Stimulated activated CD4-positive, alpha-beta T cell treated with anti-CD3 and anti-CD28 coated beads, Interleukin-4, amount 100 ng/mL, for 1 hour (primary cell): ENCODE measurements around the gene GYS1.

Source experiments
- DNase-seq: peaks from one replicate; pipeline ENCODE4 v3.0.0-alpha.2; 2020

The GYS1 gene

DNA sequence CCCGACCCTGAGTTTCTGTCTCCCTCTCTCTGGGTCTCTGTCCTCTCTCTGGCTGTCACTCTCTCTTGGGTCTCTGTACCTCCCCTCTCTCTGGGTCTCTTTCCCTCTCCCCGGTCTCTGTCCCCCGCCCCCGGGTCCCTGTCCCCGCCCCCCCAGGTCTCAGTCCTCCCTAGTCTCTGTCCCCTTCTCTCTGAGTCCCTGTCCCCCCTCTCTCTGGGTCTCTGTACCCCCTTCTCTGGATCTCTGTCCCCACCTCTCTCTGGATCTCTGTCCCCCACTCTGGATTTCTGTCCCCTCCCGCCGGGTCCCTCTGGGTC is 30.3 kb downstream of the GYS1 start:
- DNase-seq, result no peak

DNA sequence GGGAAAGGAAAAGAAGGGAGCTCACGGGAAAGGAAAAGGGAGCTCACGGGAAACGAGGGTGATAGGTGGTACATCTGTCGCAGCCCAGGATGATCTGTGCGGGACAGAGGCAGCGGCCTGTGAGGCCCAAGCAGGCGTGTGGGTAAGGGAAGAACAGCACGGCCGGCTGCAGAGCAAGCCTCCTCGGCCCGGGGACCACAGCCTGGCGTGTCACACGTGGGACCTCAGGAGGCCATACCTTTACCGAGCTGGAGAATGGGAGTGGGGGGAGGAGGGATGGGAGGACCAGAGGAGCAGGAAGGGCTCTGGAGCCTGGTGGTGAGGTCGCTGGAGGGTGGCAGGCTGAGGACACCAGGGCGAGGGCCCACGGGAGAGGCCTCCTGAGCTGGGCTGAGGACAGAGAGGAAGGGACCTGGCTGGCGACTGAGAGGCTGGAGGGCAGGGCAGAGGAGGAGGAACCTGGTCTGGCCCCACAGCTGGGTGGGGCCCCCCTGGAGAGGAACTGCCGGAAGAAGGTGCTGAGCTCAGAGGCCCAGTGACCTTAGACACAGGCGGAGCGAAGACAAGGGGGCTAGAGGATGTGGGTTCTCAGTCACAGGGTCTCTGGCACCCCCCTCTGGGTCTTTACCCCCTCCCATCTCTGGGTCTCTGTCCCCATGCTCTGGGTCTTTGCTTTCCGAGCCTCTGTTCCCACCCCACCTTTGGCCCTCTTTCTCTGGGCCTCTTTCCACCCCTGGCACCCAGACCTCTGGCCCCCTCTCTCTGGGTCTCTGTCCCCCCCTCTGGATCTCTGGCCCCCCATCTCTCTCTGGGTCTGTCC is 30.9 kb downstream of the GYS1 start:
- DNase-seq, result peak; percentile 23

DNA sequence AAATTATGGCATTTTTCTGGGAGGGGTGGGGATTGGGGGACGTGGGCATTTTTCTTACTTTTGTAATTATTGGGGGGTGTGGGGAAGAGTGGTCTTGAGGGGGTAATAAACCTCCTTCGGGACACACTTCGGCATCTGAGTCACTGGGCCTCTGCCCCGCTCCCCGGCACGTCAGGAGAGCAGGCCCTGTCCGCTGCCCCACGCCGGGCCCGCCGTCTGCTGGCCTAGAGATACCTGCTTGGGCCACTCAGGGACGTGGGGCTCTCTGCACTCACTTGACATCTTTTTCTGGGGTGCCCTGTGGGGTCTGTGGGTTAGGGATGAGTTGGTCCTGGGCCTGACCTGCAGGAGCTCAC is 31.5 kb downstream of the GYS1 start:
- DNase-seq, result no peak

DNA sequence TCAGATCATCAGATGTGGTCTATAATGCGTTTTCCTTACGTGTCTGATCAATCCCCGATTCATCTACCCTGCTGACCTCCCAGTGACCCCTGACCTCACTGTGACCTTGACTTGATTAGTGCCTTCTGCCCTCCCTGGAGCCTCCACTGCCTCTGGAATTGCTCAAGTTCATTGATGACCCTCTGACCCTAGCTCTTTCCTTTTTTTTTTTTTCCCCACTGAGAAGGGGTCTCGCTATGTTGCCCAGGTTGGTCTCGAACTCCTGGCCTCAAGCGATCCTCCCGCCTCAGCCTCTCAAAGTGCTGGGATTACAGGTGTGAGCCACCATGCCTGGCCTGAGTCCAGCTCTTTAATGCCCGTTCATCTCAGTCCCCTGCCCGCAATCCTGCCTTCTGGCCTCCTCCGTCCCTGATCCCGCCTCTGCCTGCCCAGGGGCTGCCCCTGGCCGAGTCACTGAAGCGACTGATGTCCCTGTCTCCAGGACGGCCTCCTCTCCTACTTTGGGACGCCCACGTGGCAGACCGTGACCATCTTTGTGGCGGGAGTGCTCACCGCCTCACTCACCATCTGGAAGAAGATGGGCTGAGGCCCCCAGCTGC is 32.0 kb downstream of the GYS1 start:
- DNase-seq, result no peak

DNA sequence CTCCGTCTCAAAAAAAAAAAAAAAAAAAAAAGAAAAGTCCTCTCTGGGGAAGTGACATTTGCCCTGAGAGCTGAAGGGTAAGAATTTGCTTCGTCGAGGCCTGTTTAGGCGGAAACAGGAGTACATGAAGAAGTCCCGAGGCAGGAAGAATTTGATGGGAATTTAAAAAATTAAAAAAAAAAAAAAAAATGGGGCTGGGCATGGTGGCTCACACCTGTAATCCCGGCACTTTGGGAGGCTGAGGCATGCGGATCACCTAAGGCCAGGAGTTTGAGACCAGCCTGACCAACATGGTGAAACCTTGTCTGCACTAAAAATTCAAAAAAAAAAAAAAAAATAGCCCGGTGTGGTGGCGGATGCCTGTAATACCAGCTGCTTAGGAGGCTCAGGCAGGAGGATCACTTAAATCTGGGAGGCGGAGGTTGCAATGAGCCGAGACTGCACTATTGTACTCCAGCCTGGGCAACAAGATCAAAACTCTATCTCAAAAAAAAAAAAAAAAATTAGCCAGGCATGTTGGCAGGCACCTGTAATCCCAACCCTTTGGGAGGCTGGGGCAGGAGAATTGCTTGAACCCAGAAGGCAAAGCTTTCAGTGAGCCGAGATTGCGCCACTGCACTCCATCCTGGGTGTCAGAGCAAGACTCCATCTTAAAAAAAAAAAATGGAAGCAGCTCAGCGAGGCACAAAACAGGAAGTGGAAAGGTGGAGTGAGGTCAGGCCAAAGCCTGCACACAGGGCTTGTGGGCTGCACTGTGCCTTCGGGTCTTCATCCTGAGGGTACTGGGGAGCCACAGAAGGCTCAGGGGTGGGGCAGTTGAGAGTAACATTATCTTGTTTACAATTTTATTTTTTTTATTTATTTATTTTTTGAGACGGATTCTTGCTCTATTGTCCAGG is 33.5 kb downstream of the GYS1 start:
- no peak for DNase-seq

DNA sequence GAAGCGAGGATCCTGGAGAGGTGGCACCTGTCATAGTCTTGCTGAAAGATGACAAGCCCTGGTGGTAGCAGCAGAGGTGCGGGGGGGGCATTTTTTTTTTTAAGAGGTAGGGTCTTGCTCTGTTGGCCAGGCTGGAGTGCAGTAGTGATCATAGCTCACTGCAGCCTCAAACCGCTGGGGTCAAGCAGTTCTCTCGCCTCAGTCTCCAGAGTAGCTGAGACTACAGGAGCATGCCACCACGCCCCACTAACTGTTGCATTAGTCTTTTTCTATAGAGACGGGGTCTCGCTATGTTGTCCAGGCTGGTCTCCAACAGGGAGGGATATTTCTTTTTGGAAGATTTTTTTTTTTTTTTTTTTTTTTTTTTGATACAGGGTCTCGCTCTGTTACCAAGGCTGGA is 35.1 kb downstream of the GYS1 start:
- no peak for DNase-seq

DNA sequence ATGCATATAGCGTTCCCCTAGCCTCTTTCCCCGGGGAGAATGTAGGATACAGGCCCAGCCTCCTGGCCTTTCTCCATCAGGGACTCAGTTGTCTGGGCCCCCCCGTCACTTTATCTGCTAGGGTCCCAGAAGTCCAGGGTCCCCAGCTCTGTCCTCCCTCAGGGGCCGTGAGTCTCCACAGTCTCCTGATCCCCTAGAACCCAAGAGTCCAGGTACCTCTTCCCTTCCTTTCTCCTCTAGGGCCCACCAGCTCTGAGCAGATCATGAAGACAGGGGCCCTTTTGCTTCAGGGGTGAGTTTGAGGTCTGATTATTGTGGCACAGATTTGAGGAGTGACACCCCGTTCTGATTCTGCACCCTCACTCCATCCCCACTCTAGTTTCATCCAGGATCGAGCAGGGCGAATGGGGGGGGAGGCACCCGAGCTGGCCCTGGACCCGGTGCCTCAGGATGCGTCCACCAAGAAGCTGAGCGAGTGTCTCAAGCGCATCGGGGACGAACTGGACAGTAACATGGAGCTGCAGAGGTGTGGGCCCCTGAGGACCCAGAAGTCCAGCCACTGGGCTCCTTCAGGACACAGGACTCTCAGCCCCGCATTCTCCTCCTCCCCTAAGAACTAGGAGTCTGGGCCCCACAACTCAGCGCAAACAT is 37.7 kb downstream of the GYS1 start:
- no peak for DNase-seq

DNA sequence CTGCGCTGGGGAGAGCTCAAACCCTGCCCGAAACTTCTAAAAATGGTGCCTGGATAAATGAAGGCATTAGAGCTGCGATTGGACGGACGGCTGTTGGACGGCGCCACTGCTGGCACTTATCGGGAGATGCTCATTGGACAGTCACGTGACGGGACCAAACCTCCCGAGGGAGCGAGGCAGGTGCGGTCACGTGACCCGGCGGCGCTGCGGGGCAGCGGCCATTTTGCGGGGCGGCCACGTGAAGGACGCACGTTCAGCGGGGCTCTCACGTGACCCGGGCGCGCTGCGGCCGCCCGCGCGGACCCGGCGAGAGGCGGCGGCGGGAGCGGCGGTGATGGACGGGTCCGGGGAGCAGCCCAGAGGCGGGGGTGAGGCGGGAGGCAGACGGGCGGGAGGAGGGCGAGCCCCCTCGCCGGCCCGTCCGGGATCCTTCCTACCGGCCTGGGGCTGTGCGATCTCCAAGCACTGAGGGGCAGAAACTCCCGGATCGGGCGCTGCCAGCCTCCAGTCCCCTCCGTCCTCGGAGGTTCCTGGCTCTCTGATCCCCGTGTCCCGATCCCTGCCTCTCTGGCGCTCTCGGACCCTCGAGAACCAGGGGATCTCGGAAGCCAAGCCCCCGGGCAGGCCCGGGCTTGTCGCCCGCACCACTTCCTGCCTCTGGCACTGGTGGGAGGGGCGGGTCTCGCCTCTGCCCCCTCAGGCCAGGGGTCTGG is 38.4 kb downstream of the GYS1 start, which contains the start of gene BAX:
TSS of gene BAX (plus strand) at position 281 of the 713 bp plus-strand sequence. CDS start at position 335, 54 bp downstream.
- DNase-seq, result peak; percentile 95

DNA sequence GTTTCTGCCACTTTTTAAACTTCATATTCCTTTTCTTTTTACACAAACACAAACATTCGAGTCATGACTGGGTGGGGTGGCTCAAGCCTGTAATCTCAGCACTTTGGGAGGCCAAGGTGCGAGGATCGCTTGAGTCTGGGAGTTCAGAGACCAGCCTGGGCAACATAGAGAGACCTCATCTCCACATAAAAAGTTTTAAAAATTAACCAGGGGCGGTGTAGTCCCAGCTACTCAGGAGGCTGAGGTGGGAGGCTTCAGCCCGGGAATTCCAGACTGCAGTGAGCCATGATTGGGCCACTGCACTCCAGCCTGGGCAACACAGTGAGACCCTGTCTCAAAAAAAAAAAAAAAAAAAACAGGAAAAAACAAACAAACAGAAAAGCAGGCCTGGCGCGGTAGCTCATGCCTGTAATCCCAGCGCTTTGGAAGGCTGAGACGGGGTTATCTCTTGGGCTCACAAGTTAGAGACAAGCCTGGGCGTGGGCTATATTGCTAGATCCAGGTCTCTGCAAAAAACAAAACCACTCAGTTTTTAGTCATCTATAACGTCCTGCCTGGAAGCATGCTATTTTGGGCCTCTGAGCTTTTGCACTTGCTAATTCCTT is 39.0 kb downstream of the GYS1 start:
- DNase-seq, result no peak

DNA sequence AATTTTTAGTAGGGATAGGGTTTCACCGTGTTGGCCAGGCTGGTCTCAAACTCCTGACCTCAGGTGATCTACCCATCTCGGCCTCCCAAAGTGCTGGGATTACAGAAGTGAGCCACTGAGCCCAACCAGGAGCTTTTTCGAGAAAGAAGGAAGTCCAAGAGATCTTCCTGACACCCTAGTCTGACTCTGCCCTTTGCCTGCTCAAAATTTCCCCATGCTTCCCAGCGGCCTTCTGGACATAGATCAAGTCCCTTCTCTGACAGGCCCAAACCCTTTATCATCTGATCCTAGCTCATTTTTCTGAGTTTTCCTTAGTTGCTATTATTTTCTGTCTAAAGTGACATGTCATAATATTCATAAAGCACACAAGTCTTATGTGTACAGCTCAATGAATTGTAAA is 40.0 kb downstream of the GYS1 start:
- DNase-seq, result no peak

DNA sequence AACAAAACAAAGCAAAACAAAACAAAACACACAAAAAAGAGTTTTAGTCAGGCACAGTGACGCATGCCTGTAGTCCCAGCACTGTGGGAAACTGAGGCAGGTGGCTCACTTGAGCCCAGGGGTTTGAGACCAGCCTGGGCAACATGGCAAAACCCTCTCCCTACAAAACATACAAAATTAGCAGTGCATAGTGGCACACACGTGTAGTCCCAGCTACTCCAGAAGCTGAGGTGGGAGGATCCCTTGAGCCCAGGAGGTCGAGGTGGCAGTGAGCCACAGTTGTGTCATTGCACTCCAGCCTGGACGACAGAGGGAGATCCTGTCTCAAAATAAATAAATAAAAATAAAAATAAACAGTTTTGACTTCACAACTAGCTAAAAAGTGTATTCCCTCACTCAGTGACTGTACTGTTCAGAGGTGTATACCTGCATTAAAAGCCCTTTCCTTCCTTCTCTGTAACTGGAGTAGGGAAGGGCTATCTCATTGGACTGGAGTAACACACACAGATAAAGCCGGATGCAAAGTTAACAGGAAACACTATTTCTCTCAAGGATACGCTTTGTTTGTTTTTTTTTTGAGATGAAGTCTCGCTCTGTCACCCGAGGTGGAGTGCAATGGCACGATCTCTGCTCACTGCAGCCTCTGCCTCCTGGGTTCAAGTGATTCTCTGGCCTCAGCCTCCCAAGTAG is 42.1 kb downstream of the GYS1 start:
- DNase-seq, result no peak

DNA sequence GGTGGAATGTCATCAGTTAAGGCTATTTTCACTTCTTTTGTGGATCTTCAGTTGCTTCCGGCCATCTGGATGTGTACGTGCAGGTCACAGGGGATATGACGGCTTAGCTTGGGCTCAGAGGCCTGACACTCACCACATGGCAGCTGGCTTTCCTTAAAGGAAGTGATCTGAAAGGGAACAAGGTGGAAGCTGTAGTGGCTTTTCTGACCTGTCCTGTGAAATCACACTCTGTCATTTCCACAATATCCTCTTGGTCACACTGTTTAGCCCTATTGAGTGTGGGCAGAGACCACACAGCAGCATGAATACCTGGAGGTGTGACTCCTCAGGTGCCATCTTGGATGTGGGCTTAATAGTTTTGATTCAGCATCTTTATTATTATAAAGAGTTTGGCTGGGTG is 43.0 kb downstream of the GYS1 start:
- DNase-seq, result no peak

DNA sequence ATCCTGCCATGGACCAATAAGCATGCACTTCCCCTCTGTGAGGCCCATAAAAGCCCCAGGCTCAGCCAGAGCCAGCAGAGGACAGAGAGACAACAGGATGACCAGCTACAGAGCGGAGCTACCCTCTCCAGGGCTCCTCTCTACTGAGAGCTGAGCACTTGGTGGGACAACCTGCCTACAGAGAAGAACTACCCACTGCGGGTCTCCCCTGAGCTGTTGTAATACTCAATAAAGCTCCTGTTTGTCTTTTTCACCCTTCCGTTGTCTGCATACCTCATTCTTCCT is 45.9 kb downstream of the GYS1 start:
- DNase-seq, result no peak

DNA sequence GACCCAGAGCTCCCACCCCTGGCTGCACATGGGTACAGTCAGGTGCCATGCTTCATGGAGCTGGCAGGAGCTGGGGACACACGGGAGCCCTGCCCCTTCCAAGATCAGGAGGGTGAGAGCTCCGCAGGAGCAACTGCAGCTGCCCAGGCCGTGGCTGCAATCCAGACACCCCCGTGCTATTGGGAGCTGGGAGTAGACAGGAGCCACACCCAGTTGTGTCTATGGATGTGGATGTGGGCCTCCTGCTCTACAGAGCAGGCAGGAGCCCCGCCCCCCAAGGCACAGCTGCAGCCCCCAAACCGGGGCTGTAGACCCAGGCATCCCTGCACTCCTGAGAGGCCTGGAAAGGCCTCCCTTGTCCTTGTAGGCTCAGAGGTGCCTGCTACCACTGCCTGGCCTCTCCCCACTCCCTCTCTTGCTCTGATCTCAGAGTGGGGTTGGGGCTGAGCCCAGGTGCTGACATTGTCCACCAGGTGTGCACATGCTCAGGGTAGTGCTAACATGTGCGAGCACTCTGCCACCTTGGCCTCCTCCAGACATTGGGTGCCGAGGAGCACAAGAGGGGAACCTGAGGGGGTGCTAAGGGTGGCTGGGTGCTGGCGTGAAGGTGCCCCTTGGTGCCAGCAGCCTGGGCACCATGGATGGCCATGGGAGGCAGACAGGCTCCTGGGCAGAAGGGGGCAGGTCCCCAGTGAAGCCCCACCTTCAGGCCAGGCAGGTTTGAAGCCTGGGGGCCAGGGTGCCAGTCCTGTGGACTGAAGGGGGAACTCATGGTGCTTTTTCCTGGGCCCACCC is 46.4 kb downstream of the GYS1 start:
- no peak for DNase-seq

DNA sequence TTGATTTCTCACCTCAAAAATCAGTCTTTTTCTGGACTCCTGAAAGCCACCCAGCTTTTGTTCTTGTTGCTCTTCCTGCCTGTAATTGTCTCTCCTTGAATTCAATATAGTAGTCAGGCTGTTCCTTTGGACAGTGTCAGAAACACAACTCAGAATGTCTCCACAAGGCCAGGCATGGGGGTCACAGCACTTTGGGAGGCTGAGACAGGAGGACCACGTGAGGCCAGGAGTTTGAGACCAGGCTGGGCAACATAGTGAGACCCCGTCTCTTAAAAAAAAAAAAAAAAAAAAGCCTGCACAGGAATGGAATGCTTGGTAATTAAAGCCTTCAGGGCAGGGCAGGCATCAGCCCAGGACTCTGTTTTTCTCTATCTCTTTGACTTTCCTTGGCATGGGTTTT is 47.3 kb downstream of the GYS1 start:
- no peak for DNase-seq

DNA sequence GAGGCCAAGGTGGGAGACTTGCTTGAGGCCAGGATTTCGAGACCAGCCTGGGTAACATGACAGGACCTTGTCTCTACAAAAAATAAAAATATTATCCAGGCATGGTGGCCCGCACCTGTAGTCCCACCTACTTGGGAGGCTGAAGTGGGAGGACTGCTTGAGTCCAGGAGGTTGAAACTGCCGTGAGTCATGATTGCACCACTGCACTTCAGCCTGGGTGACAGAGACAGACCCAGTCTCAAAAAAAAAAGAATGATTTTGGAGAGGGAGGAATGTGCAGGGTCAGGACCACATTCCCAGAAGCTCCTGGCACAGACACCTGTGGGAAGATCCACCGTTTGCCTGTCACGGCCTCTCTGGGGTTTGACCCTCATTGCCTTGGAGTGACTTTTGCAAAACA is 47.7 kb downstream of the GYS1 start:
- no peak for DNase-seq

DNA sequence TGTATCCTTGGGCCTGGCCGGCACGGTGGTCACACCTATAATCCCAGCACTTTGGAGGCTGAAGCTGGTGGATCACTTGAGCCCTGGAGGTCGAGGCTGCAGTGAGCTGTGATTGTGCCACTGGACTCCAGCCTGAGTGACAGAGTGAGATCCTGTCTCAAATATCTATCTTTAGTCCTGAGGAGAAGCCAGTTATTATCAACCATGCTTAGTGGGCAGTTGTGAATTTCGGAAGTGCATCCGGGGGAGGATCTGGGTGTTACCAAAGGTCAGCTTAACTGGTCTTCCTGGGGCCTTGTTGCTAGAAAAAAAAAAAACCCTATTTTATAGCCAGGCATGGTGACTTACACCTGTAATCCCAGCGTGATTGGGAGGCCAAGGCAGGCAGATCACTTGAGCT is 50.0 kb downstream of the GYS1 start:
- DNase-seq, result no peak

DNA sequence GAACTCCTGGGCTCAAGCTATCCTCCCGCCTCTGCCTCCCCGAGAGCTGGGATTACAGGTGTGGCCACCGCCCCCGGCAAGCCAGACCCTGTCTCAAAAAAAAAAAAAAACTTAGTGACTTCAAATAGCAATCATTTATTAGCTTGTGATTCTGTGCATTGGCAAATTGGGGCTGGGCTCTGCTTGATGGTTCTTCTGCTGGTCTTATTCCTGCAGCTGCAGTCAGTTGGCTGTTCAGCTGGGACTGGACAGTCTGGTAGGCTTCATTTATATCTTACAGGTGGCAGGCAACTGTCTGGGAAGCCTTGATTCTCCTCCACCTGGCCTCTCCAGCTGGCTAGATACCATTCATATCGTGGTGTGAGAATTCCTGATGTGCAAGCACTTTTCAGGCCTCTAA is 52.2 kb downstream of the GYS1 start:
- no peak for DNase-seq

DNA sequence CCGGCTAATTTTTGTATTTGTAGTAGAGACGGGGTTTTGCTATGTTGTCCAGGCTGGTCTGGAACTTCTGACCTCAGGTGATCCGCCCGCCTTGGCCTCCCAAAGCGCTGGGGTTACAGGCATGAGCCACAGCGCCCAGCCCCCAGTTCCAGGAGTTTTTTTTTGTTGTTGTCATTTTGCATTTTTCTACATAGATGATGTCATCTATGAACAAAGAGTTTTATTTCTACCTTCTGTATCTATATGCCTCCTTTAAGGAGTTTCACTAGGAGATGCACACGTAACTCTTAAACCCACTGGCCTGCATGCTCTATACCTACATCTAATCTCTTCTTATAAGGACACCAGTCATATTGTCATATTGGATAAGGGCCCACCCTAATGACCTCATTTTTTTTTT is 54.9 kb downstream of the GYS1 start:
- DNase-seq, result no peak

DNA sequence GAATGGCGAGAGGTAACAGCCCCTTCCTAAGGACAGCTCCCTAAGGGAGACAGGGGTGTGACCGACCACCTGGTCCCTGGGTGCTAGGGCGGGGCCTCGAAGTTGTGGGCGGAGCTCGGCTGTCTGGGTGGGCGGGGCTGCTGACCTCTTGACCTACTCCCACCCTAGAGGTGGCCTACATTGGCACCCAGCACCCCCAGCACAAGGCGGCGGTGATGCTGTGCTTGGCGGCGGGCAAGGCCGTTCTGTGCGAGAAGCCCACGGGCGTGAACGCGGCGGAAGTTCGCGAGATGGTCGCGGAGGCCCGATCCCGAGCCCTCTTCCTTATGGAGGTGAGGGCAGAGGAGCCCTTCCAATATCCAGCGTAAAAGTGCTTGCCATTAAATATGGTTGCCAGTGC is 57.2 kb downstream of the GYS1 start:
- no peak for DNase-seq

DNA sequence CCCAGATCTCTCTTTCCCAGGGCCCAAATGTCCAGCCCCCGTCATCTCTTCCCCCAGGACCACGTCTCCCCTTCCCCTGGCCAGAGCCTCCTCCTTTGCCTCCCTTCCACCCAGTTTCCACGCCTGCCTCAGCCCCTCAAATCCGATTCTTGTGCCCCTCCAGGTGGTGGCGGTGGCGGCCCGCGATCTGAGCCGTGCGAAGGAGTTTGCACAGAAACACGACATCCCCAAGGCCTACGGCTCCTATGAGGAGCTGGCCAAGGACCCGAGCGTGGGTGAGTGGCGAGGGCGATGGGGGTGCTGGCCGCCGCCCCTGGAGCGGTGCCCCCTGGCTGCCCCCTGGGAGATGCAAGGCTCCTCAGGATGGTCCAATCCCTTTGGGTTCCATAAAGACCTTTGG is 58.3 kb downstream of the GYS1 start:
- no peak for DNase-seq
